Chondrocyte (in vitro differentiated cells): ENCODE data around the gene USP11. TPM values are rescaled to one million over a fixed set of nuclear protein-coding genes. Genes with fewer than 3 reads are reported as not detected.

Experiments used
- DNase-seq: peaks from one replicate; pipeline ENCODE4 v3.0.0; 2021; ENCODE audit warnings: mixed read lengths, low spot score
- H3K27ac Mint-ChIP-seq: one replicate; pipeline ENCODE4 v1.8.0; 2021; ENCODE audit warnings: mild to moderate bottlenecking, moderate library complexity, mixed read lengths; ENCODE audit not compliant: unreplicated experiment
- H3K27me3 Mint-ChIP-seq: 2 replicates; pipeline ENCODE4 v1.8.0; 2021; ENCODE audit warnings: low read depth, mixed read lengths
- H3K36me3 Mint-ChIP-seq: 2 replicates; pipeline ENCODE4 v1.8.0; 2021; ENCODE audit warnings: low read depth, mixed read lengths
- H3K4me1 Mint-ChIP-seq: 2 replicates; pipeline ENCODE4 v1.8.0; 2021; ENCODE audit warnings: low read depth, mild to moderate bottlenecking, mixed read lengths
- H3K4me3 Mint-ChIP-seq: one replicate; pipeline ENCODE4 v1.8.0; 2021; ENCODE audit warnings: mild to moderate bottlenecking, moderate library complexity, mixed read lengths; ENCODE audit not compliant: unreplicated experiment
- H3K9me3 Mint-ChIP-seq: 2 replicates; pipeline ENCODE4 v1.8.0; 2021; ENCODE audit warnings: low read depth, mixed read lengths
- CTCF ChIP-seq: fragments of 200-600 bp; sonication (generic); IDR thresholded peaks from 2 replicates; pipeline ENCODE4 v1.5.0; 2021; ENCODE audit warnings: antibody characterized with exemption, mild to moderate bottlenecking, moderate library complexity
- total RNA-seq: library from RNA; stranded (reverse); gene quantifications from 3 replicates; pipeline ENCODE4 v1.2.1, GENCODE V29; 2021

The USP11 gene
- total RNA-seq, 1 donor from 2014 or later = 157 TPM

GRCh38 chrX:47242321-47242720, 9.5 kb downstream of the USP11 start:
- H3K4me1 Mint-ChIP-seq = peaks cover 3% of the 10 kb centered on the region
- no peak overlapping the region for H3K4me3 Mint-ChIP-seq
- H3K27ac Mint-ChIP-seq = no peak overlapping the region
- DNase-seq = no peak
- no peaks in the 10 kb centered on the region for H3K9me3 Mint-ChIP-seq
- TF ChIP-seq CTCF = no peak
- H3K27me3 Mint-ChIP-seq = no peaks in the 10 kb centered on the region
- peaks cover 54% of the 10 kb centered on the region for H3K36me3 Mint-ChIP-seq

GRCh38 chrX:47243351-47243750, 10.5 kb downstream of the USP11 start:
- Mint-ChIP-seq H3K9me3 (no peaks in the 10 kb centered on the region), H3K4me1 (no peaks in the 10 kb centered on the region), H3K4me3 (no peak overlapping the region), H3K36me3 (peaks cover 61% of the 10 kb centered on the region), H3K27me3 (no peaks in the 10 kb centered on the region), H3K27ac (no peak overlapping the region)
- no peak for TF ChIP-seq CTCF
- no peak for DNase-seq

DNA sequence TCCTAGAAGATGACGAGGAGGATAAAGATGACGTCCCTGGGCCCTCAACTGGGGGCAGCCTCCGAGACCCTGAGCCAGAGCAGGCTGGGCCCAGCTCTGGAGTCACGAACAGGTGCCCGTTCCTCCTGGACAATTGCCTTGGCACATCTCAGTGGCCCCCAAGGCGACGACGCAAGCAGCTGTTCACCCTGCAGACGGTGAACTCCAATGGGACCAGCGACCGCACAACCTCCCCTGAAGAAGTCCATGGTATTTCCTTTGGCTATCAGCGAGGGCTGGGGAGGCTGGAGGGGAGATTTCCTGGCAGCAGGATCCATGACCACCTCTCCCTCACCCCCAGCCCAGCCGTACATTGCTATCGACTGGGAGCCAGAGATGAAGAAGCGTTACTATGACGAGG, 11.9 kb downstream of the USP11 start:
- H3K27me3 Mint-ChIP-seq = no peaks in the 10 kb centered on the region
- H3K27ac Mint-ChIP-seq = peak overlapping the region; percentile 36
- DNase-seq = no peak
- H3K4me1 Mint-ChIP-seq = no peaks in the 10 kb centered on the region
- H3K9me3 Mint-ChIP-seq = no peaks in the 10 kb centered on the region
- H3K36me3 Mint-ChIP-seq = peaks cover 66% of the 10 kb centered on the region
- H3K4me3 Mint-ChIP-seq = no peak overlapping the region
- TF ChIP-seq CTCF = no peak

- DNase-seq = no peak
- Mint-ChIP-seq H3K4me1 (no peaks in the 10 kb centered on the region), H3K27ac (no peak overlapping the region), H3K9me3 (no peaks in the 10 kb centered on the region), H3K36me3 (peaks cover 61% of the 10 kb centered on the region), H3K4me3 (no peak overlapping the region), H3K27me3 (no peaks in the 10 kb centered on the region)
- TF ChIP-seq CTCF = no peak
Measured at GRCh38 chrX:47245156-47245555, 12.3 kb downstream of the USP11 start.

DNA sequence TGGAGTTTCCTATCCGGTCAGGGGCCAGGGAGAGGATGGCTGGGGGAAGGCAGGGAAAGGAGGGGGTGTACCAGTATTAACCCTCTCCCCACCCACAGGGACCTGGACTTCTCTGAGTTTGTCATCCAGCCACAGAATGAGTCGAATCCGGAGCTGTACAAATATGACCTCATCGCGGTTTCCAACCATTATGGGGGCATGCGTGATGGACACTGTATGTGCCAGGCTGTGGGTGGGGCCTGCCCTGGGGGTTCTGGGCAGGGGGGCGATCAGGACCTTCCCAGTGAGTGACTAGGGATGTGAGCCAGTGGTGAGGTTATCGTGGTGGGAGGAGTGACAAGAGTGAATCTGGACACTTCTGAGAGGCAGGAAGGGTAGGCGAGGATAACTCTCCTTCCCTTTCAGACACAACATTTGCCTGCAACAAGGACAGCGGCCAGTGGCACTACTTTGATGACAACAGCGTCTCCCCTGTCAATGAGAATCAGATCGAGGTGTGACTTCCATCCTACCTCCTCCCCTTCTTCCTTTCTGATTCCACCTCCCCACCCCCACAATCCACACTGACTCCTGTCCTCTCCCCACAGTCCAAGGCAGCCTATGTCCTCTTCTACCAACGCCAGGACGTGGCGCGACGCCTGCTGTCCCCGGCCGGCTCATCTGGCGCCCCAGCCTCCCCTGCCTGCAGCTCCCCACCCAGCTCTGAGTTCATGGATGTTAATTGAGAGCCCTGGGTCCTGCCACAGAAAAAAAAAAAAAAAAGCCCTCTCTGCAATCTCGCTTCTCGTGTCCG, 14.6 kb downstream of the USP11 start:
- H3K36me3 Mint-ChIP-seq = peaks cover 43% of the 10 kb centered on the region
- H3K27me3 Mint-ChIP-seq = no peaks in the 10 kb centered on the region
- H3K4me3 Mint-ChIP-seq = no peak overlapping the region
- H3K9me3 Mint-ChIP-seq = no peaks in the 10 kb centered on the region
- H3K27ac Mint-ChIP-seq = no peak overlapping the region
- no peaks in the 10 kb centered on the region for H3K4me1 Mint-ChIP-seq
- TF ChIP-seq CTCF = no peak
- DNase-seq = no peak
